T-helper 22 cell (primary cell): ENCODE measurements around the gene HUS1.
"Not testable (repeated sequence)": the region's sequence is repeated elsewhere in the genome, so short reads cannot be mapped to it uniquely, and the experiment has no call there.

Experiments
- DNase-seq: peaks from one replicate; pipeline ENCODE4 v3.0.0-alpha.2; 2020; ENCODE audit warnings: low read depth

Gene HUS1

DNA sequence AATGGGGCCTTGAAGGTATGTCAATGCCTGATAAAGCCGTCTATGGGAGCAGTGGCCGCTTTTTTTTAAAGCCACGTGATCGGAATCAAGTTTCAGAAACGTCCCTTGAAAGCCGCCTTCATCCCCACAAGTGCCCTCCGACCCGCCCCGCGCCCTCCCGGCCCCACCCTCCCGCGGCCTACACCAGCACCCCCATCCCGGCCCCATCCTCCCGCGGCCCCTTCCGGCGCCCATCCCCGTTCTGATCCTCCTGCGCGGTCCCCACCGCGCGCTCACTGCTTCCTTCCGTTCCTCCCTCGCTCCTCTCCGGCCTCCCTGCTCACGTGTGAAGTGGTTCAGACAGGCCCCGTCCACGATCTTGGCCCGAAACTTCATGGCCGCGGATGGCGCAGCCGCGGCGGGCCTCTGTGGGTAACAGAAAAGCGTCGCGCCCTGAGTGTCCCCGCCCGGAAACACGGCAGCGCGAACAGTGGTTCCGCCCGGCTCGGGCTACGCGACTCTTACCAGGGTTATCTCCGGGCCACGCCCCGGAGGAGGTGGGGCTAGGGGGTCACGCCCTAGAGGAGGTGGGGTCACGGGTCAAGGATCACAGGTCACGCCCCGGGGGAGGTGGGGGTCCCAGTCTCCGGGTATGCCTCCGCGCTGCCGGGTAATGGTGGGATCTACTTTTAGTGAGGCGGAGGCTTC, at the start of gene HUS1:
HUS1 (minus strand) TSS at position 471 of the 687 bp plus-strand sequence; CDS start at position 375, 96 bp downstream.
- DNase-seq, result peak; percentile 78

DNA sequence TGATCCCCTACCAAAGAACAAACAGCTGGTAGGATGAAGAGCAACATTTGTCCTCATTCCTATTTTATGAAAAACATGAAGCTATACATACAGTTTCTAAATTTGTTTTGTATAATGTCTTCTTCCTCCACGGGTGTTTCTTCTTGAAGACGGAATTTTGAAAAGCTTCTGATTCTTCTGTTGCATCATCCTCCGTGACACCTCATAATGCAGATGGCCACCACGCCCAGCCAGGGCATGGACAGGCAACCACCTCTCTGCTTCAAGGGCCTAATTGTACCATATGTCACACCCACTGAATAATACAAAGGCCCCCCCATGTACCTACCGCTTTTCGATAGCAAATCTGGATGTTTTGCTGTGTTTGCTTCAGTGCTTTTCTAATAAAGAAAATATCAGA, 49.5 kb upstream of the HUS1 start, which contains the start of gene SUN3:
SUN3 (minus strand) TSS at position 170 of the 400 bp plus-strand sequence; CDS start at position 1, 169 bp downstream.
- DNase-seq, result no peak

DNA sequence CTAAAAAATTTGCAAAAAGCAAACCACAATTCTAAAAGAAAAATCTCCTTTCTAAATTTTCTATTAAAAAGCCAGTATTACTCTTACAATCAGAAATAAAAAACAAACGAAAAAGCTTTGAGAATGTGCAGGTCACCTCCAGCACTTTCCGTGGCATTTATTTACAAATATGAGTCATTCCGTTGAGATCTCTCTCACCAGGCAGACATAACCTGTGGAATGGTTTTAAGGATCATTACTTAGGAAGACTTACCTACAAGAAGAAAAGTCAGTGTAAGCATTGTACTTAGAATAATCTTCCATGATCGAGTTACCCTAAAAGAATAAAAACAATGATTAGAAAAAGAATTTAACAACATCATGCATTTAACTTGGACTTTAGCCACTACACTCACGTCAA, 46.2 kb upstream of the HUS1 start:
- no peak for DNase-seq

DNA sequence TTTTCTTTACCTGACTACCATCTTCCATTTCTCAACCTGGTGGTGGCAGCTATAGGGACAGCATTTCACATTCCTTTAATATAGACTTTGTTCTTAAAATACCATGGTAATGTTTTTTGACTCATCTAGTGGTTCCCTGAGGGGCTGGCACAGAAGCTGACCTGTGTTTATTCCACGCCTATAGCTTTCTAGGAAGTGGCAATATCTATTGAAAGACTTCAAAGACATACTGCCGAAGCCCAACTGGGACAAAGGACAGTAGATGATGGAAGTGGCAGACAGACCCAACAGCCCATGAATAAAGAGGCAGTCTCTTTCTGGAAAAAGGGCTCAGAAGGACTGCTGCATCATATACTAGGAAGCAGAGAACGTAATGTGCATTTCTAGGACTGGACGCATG, 38.3 kb upstream of the HUS1 start:
- no peak for DNase-seq

DNA sequence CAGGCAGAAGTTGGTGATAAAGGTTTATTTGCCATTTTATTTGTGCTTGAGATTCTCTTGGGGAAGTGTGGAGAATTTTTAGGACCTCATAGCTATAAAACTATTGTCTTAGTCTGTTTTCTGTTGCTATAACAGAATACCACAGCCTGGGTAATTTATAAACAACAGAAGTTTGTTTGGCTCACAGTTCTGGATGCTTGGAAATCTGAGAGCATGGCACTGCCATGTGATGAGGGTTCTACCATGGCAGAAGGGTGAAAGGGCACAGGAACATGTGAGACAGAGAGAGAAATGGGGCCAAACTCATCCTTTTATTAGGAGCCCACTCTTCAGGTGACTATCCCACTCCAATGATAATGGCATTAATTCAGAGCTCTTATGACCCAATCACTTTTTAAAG, 37.2 kb upstream of the HUS1 start:
- no peak for DNase-seq

DNA sequence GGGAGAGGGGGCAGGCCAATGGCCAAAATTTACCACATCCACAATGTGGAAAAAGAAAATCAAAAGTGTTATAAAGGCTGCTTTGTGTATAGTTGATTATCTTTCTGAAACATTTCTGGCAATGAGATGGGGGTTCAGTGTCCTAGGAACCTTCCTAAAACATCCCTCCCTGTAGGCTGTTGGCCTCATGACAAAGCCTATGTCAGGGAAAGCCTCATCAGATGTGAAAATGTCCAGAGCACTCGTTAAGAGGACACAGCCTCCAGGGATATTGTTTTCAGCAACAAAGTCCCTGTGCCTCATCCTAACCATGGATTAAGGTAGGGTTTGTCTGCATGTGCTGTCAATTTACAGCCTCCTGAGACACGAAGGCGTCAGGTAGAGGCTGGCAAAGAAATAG, 32.5 kb upstream of the HUS1 start:
- DNase-seq, result no peak

DNA sequence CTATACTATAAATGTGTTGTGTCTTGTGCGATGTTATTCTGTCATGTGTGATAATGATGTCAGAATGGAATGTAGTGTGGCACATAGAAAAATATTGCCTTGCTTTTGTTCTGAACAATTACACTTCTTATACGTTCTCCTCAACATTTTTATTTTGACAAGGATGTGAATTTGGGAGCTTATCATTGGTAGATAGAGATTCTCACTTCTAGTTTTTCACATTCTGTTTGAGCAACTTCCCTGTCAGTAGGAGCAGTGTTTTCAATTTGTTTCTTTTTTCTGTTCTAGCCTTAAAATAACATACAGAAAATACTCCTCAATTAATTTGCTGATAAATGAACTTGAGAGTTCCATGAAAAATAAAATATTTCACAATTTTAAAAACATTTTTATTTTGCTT, 31.9 kb upstream of the HUS1 start:
- DNase-seq, result no peak

DNA sequence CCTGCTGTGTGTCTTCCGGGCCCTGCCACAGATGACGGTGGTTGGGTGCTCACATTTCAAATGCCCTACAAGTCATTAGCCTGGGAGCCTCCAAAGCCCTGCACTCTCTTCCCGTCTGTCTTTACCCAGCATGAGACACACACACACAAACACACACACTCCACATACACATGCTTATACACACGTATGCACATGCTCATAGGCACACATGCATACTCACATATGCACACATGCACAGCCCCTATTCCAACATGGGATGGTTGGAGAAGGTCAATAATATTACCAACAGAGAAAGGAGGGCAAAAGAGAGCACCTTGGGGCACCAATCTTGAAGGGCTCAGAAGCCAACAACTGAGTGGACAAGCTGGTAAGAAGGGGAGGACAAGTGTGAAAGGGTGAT, 30.5 kb upstream of the HUS1 start:
- DNase-seq, result no peak

DNA sequence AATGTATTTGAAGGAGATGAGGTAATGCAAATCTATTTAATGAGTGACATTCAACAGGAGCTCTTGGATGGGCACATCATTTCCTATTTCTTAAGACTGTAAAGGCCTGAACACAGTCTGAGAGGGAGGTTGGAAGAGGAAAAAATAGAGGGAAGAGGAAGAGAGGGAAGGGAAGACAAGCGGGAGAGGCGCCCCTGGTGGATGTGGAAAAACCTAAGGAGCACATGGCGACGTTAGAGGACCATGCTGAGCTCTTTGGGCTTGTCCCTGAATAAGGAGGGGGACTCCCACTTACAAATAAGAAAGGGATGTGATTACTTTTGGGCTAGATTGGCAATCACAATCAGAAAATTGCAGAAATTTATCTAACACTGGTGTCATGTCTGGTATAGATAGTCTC, 29.8 kb upstream of the HUS1 start:
- no peak for DNase-seq

DNA sequence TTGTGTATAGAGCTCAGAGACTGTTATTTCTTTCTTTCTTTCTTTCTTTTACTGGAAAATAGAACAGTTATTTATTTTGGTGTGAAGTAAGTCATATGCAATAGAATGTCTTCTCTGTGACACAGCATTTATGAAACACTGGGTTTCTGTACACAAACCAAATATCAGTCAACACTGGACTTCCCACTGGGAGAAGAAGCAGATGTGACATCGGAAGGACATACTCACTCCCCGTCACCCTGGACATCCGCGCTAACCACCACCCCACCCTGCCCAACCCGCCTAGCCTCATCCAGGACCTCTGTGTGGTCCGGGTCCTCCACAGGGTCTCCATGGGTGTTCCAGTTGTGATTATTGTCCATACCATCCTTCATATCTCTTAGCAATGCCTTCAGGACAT, 27.5 kb upstream of the HUS1 start:
- DNase-seq, result no peak

DNA sequence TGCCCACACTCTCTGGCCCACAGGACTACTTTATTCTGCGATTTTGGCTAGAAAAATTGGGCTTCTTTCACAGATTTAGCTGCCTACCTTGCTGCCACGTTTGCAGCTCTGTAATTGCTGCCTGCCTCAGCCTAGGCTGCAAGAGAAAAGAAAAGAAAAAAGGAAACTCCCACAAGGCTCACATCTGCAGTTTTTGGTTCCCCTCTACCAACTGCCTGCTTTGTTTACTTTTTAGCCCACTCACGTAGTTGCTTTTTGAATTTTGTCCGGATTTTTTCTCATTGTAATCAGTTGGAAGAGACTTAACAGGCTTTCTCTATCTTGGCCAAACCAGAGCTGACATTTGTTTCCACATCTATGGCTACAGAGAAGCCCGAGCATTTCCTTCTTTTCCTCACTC, 25.2 kb upstream of the HUS1 start:
- no peak for DNase-seq

DNA sequence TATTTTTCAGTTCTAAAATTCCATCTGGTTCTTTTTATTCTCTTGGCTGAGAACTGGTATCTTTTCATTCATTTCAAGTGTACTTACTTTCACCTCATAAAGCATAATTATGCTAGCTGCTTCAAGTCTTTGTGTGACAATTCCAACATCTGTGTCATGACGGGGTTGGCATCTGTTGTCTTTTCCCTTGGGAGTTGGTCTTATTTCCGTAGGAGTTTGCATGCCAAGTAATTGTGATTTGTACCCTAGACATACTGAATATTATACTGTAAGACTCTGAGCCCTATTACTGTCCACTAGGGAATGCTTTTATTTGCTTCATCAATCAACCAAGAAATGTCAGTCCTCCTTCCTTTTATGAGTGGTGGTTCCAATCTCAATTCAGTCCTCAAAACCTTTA, 24.6 kb upstream of the HUS1 start:
- DNase-seq, result no peak

DNA sequence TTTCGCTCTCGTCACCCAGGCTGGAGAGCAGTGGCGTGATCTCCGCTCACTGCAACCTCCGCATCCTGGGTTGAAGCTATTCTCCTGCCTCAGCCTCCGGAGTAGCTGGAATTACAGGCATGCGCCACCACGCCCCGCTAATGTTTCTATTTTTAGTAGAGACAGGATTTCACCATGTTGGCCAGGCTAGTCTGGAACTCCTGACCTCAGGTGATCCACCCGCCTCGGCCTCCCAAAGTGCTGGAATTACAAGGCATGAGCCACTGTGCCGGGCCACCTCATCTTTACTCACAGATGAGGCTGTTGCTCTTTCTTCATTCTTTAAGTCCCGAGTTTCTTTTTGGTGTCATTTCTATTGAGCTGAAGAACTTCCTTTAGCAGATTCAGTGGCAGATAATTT, 20.7 kb upstream of the HUS1 start:
- not testable (repeated sequence) for DNase-seq

DNA sequence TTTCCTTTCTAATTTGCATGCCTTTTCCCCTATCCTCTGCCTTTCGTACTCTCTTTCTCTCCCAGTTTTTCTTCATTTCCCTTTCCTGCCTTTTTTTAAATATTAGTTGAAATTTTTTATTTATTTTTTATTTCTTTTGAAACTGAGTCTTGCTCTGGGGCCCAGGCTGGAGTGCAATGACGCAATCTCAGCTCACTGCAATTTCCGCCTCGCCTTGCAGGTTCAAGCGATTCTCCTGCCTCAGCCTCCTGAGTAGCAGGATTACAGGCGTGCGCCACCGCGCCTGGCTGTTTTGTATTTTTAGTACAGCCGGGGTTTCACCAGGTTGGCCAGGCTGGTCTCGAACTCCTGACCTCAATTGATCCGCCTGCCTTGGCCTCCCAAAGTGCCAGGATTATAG, 20.0 kb upstream of the HUS1 start:
- no peak for DNase-seq

DNA sequence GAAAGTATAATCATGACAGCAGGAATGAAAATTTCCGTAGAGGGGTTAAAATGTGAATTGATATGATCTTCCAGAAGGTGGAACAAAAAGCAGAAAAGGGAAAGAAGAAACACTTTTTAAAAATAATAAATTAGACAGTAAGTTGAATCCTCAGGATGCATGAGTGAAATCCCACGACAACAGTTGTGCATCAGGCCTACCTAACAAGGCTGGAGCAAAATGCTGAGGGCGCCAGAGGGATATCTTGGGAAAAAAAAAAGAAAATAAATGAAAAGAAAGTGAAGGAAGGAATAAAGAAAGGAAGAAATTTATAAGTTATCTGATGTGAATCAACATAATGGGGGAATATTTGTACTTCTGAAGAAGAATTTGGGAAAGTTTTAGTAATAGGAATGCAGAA, 13.0 kb upstream of the HUS1 start:
- DNase-seq, result no peak

DNA sequence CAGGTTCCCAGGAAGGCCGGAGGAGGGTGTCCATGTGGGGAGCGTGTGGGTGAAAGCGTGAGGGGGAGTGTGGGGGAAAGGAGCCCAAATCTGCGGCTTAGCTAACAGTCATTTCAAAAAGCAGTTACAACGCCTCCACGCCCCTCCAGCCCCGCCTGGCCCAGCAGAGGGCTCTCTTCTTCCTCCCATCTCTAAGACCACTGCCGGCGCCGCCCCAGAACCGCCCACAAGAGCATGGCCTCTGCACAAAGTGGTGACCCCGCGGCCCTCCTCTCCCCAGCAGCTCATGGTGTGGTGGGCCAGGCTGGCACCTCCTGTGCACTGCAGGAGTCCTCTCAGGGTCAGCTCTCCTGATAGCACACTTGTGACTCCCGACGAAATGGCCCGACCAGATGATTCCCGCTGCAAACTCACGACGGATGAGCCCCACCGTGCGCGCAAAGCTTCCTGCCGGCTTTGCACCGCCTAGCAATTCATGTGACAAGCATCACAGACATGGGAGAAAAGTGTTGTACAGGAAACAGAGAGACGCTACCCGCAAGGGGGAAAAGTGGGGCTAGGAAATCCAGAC, 12.4 kb upstream of the HUS1 start:
- peak; percentile 64 for DNase-seq

DNA sequence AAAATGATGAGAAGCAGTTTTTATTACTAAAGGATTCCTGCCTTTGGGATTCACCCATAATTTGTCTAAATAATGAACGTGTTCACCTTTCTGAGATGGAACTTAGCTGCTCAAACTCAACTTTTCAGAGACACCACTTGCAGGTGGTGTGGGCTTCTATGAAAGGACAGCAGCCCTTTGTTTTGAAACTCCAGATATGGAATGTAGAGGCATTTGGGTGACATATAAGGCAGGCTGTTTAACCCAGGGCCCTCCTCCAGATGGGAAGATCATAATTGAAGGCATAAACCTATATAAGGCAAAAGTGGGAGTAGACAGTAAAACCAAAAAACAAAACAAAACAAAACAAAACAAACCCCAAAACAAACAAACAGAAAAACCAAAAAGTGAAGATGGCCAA, 11.9 kb upstream of the HUS1 start:
- no peak for DNase-seq

DNA sequence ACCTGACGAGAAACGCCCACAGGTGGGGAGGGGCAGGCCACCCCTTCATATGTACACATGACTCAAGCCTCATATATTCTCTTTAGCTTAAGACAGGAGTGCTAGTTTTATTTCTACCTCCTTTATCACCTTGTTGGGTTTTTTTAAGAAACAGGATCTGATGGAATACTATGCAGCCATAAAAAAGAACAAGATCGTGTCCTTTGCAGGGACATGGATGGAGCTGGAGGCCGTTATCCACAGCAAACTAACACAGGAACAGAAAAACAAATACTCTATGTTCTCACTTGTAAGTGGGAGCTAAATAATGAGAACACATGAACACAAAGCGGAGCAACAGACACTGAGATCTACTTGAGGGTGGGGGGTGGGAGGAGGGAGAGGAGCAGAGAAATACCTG, 11.2 kb upstream of the HUS1 start:
- DNase-seq, result no peak

DNA sequence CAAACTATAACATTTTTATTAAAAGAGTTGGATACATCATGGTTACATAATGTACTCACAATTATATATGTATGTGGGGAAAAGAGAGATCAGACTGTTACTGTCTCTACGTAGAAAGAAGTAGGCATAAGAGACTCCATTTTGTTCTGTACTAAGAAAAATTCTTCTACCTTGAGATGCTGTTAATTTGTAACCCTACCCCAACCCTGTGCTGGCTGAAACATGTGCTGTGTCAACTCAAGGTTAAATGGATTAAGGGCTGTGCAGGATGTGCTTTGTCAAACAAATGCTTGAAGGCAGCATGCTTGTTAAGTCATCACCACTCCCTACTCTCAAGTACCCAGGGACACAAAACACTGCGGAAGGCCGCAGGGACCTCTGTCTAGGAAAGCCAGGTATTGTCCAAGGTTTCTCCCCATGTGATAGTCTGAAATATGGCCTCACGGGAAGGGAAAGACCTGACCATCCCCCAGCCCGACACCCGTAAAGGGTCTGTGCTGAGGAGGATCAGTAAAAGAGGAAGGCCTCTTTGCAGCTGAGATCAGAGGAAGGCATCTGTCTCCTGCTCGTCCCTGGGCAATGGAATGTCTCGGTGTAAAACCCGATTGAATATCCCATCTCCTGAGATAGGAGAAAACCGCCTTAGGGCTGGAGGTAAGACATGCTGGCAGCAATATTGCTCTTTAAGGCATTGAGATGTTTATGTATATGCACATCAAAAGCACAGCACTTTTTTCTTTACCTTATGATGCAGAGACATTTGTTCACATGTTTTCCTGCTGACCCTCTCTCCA, 10.4 kb upstream of the HUS1 start:
- not testable (repeated sequence) for DNase-seq

DNA sequence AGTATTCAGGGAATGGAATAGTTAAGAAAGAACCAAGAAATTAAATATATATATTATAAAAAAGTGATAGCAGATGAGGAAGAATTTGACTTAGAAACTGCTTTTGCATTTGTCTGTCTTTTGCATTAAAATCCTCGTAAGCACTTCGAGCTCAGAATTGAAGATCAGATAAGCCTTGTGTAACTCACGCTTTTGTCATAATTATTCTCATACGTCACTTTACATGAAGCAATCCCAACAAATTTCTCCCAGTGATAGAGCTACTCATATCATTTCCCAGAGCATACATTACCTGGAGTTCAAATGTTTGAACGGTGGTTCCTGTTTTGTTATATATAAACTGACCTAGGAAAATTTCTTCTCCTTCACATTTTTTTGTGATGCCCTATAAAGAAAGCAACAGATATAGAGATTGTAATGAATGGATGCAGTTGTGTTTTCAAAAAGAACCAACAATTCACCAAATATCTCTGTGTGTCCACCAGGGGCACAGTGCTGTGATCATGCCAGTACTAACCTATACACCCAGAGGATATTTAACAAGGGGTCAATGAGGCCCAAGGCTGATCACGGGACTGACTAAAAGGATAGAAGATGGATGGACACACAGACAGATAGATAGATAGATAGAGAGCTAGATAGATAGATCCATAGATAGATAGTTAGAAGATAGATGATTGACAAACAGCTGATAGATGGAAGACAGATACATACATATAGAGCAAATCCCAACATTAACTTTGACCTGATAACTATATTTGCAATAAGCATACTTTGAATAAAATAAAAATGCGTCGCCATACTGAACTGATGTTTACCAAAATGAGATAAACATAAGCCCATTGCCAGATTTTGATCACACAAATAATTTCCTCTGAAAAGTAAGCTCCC, 9.3 kb upstream of the HUS1 start:
- DNase-seq, result no peak

DNA sequence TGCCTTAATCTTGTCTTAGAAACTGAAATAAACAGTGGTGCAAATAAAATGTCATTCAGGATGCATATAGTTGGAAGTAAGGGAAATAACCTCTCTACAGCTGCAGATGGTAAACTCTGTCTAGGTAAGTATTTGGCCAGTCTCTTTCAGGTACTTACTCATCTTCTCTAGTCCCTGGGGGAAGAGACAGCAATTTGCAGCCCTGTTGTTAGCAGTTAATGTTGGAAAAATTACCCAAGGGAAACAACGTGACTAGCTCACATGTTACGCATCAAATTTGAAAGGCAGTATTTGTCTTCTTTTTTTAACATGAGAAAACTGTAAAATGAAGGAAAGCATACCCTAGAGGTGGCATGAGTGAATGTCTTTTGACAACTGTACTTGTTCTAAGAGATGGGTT, 3.2 kb upstream of the HUS1 start:
- DNase-seq, result no peak

DNA sequence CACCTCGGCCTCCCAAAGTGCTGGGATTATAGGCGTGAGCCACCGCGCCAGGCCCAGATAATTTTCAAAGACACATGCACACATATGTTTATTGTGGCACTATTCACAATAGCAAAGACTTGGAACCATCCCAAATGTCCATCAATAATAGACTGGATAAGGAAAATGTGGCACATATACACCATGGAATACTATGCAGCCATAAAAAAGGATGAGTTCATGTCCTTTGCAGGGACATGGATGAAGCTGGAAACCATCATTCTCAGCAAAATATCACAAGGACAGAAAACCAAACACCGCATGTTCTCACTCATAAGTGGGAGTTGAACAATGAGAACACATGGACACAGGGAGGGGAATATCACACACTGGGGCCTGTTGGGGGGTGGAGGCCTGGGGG, 1.2 kb upstream of the HUS1 start:
- not testable (repeated sequence) for DNase-seq
